ENCODE results near the gene ZRANB3. TPM values are rescaled to one million over a fixed set of nuclear protein-coding genes. Genes with fewer than 3 reads are reported as not detected.
A peak's percentile ranks its signal among the peaks of the same experiment; 100 is the strongest.

Gene ZRANB3
- 10 to 100 TPM in 1 of 5 donors, 1 to 10 TPM in 3, under 1 TPM in 1; 0.87 to 16.3 (median 5.5) TPM for total RNA-seq
- polyA plus RNA-seq = 1 to 10 TPM in 2 of 3 donors, under 1 TPM in 1; 1.00 to 1.7 (median 1.2) TPM
- long read RNA-seq, donor 1 = 0 reads
- long read RNA-seq, donor 2 = 0 reads
- long read RNA-seq, donor 3, partial matches to known transcripts = 0 of 1 reads
- long read RNA-seq, donor 3, other reads (novel, unspliced or antisense) = 0 of 1 reads
- long read RNA-seq, donor 4 = 0 reads
- long read RNA-seq, donor 5 = 0 reads
- long read RNA-seq, donor 6 = 0 reads
- long read RNA-seq, donor 7 = 0 reads
- long read RNA-seq, donor 8 = 0 reads
- long read RNA-seq, donor 9 = 0 reads
- long read RNA-seq, donor 10 = 0 reads

DNA sequence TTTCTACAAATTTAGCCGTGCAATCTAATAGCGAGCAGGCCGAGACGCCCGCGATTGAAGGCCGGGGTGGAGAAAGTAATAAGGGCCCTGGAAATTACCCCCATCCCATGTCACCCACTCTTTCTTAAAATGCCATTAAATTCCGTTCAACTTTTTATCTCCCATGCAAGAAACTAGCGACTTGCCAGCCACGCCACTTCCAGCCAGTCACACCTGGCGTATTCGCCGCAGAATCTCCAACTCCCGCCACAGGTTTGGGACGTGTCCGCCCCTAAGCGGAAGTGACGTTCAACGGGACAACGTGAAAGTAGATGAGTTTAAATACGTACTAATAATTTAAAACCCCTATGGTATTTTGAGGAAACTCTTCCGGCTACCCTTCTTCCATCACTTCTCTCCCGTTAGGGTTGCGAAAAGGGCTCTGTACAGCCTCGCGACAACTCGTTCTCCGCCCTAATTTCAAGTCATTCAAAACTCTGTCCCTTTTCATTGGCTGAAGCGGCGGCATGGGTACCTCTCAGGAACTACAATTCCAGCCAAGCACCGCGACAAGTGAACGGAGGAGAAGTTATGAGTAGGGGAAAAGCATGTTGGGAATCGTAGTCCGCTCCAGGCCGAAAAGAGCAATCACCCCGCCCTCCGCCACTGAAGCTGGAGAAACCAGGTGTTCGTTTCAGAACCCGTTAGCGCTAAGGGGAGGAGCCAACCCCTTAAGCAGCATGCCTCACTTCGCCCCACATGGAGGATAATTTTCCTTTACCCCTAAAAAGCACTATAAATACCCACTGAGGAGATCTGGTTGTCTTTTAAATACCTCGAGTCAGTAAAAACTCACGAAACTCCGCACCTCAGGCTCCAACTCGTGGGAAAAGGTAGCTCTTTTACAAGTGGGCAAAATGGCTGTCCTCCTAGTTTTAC, at the start of gene ZRANB3:
TSS of gene ZRANB3 (minus strand) at position 906 of the 918 bp plus-strand sequence.
- peak; percentile 92 to 99 for DNase-seq
- Histone ChIP-seq H3K9me3 (no peaks in the 10 kb centered on the region), H3K4me3 (peak within 1 kb of the TSS; percentile 74 to 99 (median 90)), H3K27me3 (no peaks in the 10 kb centered on the region), H3K27ac (peak within 1 kb of the TSS; percentile 87 to 93 (median 91)), H3K4me1 (peaks cover 0 to 33% (median 24%) of the 10 kb centered on the region in 4 donors), H3K36me3 (no peaks in the 10 kb centered on the region)
- TF ChIP-seq POLR2AphosphoS5 (IDR thresholded peaks at IDR 0.05) (peak in 2 of 3 donors; percentile 3 to 36), POLR2A (IDR thresholded peaks at IDR 0.05) (no peak)
- TF ChIP-seq, protein P1, sequence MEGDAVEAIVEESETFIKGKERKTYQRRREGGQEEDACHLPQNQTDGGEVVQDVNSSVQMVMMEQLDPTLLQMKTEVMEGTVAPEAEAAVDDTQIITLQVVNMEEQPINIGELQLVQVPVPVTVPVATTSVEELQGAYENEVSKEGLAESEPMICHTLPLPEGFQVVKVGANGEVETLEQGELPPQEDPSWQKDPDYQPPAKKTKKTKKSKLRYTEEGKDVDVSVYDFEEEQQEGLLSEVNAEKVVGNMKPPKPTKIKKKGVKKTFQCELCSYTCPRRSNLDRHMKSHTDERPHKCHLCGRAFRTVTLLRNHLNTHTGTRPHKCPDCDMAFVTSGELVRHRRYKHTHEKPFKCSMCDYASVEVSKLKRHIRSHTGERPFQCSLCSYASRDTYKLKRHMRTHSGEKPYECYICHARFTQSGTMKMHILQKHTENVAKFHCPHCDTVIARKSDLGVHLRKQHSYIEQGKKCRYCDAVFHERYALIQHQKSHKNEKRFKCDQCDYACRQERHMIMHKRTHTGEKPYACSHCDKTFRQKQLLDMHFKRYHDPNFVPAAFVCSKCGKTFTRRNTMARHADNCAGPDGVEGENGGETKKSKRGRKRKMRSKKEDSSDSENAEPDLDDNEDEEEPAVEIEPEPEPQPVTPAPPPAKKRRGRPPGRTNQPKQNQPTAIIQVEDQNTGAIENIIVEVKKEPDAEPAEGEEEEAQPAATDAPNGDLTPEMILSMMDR (IDR thresholded peaks at IDR 0.05) = no peak
- intact Hi-C loops (cut with DNase I; ENCODE audit: low total_unique reads) = no loop called here
- 0 to 1% (median 0%) methylated on average over 46 of the region's 46 CpGs for WGBS, 5 donors

DNA sequence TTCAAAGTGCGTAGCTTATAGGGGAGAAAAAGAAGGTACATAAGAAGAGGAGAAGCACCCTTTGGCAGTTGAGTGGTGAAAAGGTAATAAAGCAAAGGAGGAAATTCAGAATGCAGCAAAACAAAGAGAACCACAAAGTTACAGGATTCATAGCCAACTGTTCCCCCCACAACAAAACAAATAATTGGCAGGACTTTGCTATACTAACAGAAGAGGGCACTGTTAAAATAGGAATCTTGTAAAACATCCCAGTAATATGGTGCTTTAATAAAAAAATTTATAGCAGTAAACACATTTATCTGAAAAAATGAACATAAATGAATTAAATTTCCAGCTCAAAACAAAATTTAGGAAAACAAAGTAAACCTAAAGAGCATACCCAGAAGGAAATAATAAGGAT, 42.6 kb upstream of the ZRANB3 start:
- Histone ChIP-seq H3K4me3 (no peak overlapping the region), H3K4me1 (no peaks in the 10 kb centered on the region), H3K9me3 (no peaks in the 10 kb centered on the region), H3K27ac (no peak overlapping the region), H3K27me3 (no peaks in the 10 kb centered on the region), H3K36me3 (peaks cover 0 to 13% (median 11%) of the 10 kb centered on the region in 4 donors)
- TF ChIP-seq POLR2AphosphoS5 (IDR thresholded peaks at IDR 0.05) = no peak
- TF ChIP-seq, protein P1 (IDR thresholded peaks at IDR 0.05) = no peak
- intact Hi-C loops (cut with DNase I; ENCODE audit: low total_unique reads) = no loop called here
- no peak for DNase-seq
- 95 to 100% (median 97%) methylated on average over 1 of the region's 1 CpG for WGBS, 5 donors

DNA sequence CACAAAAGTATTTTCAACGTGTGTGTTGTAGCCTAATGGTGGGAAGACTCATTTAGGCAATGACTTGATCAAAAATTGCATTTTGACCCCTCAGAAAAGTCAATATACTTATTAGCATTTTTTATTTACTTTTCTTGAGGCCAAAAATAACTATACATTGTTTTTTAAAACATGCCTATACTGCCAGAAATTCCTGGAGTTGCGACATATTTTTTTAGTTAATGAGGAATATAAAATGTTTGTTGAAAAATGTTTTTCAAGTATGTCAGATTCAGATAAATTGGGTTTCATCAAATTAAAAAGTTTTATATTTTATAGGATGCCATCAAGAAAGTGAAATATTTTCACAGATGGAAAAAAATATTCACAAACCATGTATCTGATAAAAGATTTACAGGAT, 39.9 kb upstream of the ZRANB3 start:
- Histone ChIP-seq H3K4me3 (no peak overlapping the region), H3K9me3 (no peaks in the 10 kb centered on the region), H3K27me3 (no peaks in the 10 kb centered on the region), H3K4me1 (no peaks in the 10 kb centered on the region), H3K27ac (no peak overlapping the region), H3K36me3 (peaks cover 0 to 13% (median 11%) of the 10 kb centered on the region in 4 donors)
- no peak for TF ChIP-seq POLR2AphosphoS5 (IDR thresholded peaks at IDR 0.05)
- TF ChIP-seq, protein P1 (IDR thresholded peaks at IDR 0.05) = no peak
- TF ChIP-seq POLR2A (IDR thresholded peaks at IDR 0.05) = no peak
- no peak for TF ChIP-seq EP300 (IDR thresholded peaks at IDR 0.05)
- 81 to 92% (median 87%) methylated on average over 2 of the region's 2 CpGs for WGBS, 5 donors
- intact Hi-C loops (cut with DNase I; ENCODE audit: low total_unique reads) = no loop called here
- DNase-seq = no peak

DNA sequence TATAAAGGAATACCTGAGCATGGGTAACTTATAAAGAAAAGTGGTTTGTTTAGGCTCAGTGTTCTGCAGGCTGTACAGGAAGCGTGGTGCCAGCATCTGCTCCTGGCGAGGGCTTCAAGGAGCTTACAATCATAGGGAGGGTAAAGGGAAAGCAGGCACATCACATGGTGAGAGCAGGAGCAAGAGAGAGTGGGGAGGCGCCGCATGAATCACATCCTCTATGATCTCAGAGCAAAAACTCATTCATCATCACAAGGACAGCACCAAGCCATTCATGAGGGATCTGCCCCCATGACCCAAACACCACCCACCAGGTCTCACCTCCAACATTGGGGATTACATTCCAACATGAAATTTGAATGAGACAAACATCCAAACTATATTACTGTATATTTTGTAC, 32.8 kb upstream of the ZRANB3 start:
- TF ChIP-seq POLR2AphosphoS5 (IDR thresholded peaks at IDR 0.05) (no peak), POLR2A (IDR thresholded peaks at IDR 0.05) (no peak), EP300 (IDR thresholded peaks at IDR 0.05) (no peak)
- TF ChIP-seq, protein P1 (IDR thresholded peaks at IDR 0.05) = no peak
- no peak overlapping the region for H3K4me3 ChIP-seq
- 97 to 98% (median 98%) methylated on average over 4 of the region's 4 CpGs for WGBS, 5 donors
- H3K9me3 ChIP-seq = no peaks in the 10 kb centered on the region
- H3K27me3 ChIP-seq = no peaks in the 10 kb centered on the region
- H3K36me3 ChIP-seq = no peaks in the 10 kb centered on the region
- no peaks in the 10 kb centered on the region for H3K4me1 ChIP-seq
- intact Hi-C loops (cut with DNase I; ENCODE audit: low total_unique reads) = no loop called here
- no peak overlapping the region for H3K27ac ChIP-seq
- DNase-seq = no peak
